ENCODE results near the gene GLIS2.

GRCh38 chr16:4334724-4335495 is 19.0 kb downstream of the GLIS2 start:
- TF ChIP-seq POLR2A (IDR thresholded peaks at IDR 0.05) = no peak
- no peak for TF ChIP-seq CTCF (IDR thresholded peaks at IDR 0.05)

All from testis (tissue), 2 donors.